Left lung (tissue), 10 donors: ENCODE measurements around the gene PCNT. TPM values are rescaled to one million over a fixed set of nuclear protein-coding genes. Genes with fewer than 3 reads are reported as not detected.

ENCODE experiments used
- ATAC-seq: fragments of 200-7000 bp; cut with Tn5 transposase; one replicate; pipeline ENCODE4 v1.9.1; 2020; ENCODE audit warnings: moderate library complexity
- DNase-seq, 4 donors: peaks; one replicate each; pipeline ENCODE4 v3.0.0-alpha.2; 2013 to 2020
- H3K27ac ChIP-seq, 2 donors: fragments of 200-600 bp; sonication (generic) in 1 of 2; one replicate each; pipeline versions ENCODE4 v1.5.0 to v1.8.0; 2020 to 2021
- H3K27me3 ChIP-seq, 2 donors: fragments of 200-600 bp; sonication (generic) in 1 of 2; one replicate each; pipeline versions ENCODE4 v1.5.0 to v1.8.0; 2020 to 2021
- H3K36me3 ChIP-seq, 2 donors: fragments of 200-600 bp; sonication (generic) in 1 of 2; one replicate each; pipeline versions ENCODE4 v1.5.0 to v1.8.0; 2020 to 2021
- H3K4me1 ChIP-seq, 2 donors: fragments of 200-600 bp; one replicate each; pipeline ENCODE4 v1.8.0; 2021
- H3K4me3 ChIP-seq, 2 donors: fragments of 200-600 bp; sonication (generic) in 1 of 2; one replicate each; pipeline versions ENCODE4 v1.5.0 to v1.8.0; 2020 to 2021; ENCODE audit warnings: mild to moderate bottlenecking in 1 of 2
- H3K9me3 ChIP-seq, 2 donors: fragments of 200-600 bp; sonication (generic) in 1 of 2; one replicate each; pipeline versions ENCODE4 v1.5.0 to v1.8.0; 2020 to 2021
- intact Hi-C, 2 donors: fragments of 100-400 bp; cut with DNase I; formaldehyde crosslinking; loops; one replicate each; pipeline versions ENCODE4 v1.11.2 to v1.14.2; 2022
- polyA plus RNA-seq, 6 donors: library from polyadenylated mRNA; unstranded; fragments of 120-200 nt; gene quantifications; one replicate each; pipeline ENCODE4 v1.2.1, GENCODE V29; 2013; ENCODE audit not compliant: insufficient read length in 6 of 6
- total RNA-seq, 2 donors: library from RNA; stranded (reverse); fragmentation: NEBNext Ultra II Directional; extraction: Animal tissue kit (Norgen Biotek cat#: 25700); gene quantifications; one replicate each; pipeline ENCODE4 v1.2.1, GENCODE V29; 2021
- TF ChIP-seq, protein P1 (sequence below), 2 donors: fragments of 200-600 bp; sonication (generic) in 1 of 2; IDR thresholded peaks; one replicate each; pipeline versions ENCODE4 v1.5.0 to v1.8.0; 2021; ENCODE audit warnings: antibody characterized with exemption in 2 of 2
- donor health status: DM: no; HTN: yes; CAD: no.
- donor health status: DM: no; HTN: no; CAD: no.

The PCNT gene
- total and polyA plus RNA-seq, 8 donors = 25.7 to 35.4 (median 32.4) TPM

DNA sequence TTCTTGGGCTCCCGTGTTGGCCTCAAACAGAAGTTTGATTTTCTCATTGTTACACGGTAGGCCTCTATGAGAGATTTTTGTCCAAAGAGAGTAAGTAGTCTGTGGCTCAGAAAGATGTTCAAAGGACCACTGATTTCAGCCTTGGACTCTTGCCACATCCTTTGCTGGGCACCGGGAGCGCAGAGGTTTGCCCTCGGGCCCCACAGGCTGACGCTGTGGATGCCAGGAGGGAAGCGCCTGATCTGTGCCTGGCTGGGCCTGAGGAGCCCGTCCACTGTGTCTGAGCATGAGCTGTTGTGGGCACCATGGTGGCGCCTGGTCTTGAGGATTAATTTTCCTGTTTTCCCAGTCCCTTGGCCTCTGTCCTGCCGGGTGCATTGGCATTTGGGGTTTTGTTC is 52.3 kb downstream of the PCNT start:
- Histone ChIP-seq H3K27me3 (no peaks in the 10 kb centered on the region), H3K9me3 (no peaks in the 10 kb centered on the region), H3K36me3 (peaks cover 0 to 53% of the 10 kb centered on the region in 2 donors), H3K4me3 (no peak overlapping the region), H3K27ac (no peak overlapping the region), H3K4me1 (no peaks in the 10 kb centered on the region)
- TF ChIP-seq, protein P1, sequence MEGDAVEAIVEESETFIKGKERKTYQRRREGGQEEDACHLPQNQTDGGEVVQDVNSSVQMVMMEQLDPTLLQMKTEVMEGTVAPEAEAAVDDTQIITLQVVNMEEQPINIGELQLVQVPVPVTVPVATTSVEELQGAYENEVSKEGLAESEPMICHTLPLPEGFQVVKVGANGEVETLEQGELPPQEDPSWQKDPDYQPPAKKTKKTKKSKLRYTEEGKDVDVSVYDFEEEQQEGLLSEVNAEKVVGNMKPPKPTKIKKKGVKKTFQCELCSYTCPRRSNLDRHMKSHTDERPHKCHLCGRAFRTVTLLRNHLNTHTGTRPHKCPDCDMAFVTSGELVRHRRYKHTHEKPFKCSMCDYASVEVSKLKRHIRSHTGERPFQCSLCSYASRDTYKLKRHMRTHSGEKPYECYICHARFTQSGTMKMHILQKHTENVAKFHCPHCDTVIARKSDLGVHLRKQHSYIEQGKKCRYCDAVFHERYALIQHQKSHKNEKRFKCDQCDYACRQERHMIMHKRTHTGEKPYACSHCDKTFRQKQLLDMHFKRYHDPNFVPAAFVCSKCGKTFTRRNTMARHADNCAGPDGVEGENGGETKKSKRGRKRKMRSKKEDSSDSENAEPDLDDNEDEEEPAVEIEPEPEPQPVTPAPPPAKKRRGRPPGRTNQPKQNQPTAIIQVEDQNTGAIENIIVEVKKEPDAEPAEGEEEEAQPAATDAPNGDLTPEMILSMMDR (IDR thresholded peaks at IDR 0.05) = no peak
- ATAC-seq = no peak
- peak in 1 of 4 donors; percentile 35 for DNase-seq
- intact Hi-C loops = no loop called here

DNA sequence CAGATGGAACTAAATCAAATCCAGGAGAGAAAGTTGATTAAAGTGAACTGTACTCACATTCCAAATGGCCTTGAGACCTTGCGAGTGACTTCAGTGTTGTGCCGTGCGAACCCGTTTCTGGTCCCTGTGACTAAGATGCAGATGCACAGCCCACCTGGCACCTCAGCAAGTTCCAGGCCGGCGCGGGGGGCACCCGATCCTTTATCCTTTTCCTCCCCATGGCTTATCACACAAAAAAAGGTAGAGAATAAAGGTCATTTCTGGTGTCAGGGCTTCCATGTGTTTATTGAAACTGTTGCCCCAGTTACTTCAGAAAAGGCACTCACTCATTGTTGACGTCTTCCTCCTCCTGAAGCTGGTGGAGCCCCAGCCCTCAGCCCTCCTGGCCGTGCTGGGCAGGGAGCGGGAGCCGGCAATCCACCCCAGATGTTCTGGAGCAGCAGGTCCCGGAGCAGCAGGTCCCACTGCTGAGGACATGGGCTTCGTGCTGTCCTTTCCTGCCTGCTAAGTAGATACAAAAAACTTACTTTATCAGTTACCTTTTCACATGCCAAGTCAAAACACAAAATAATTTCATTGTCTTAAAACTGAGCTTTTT is 53.0 kb downstream of the PCNT start:
- intact Hi-C loops = no loop called here
- Histone ChIP-seq H3K27me3 (no peaks in the 10 kb centered on the region), H3K4me3 (no peak overlapping the region), H3K4me1 (no peaks in the 10 kb centered on the region), H3K9me3 (no peaks in the 10 kb centered on the region), H3K27ac (no peak overlapping the region), H3K36me3 (peaks cover 0 to 52% of the 10 kb centered on the region in 2 donors)
- ATAC-seq (no peak), DNase-seq (peak in 1 of 4 donors; percentile 59)
- TF ChIP-seq, protein P1 (IDR thresholded peaks at IDR 0.05) = no peak

DNA sequence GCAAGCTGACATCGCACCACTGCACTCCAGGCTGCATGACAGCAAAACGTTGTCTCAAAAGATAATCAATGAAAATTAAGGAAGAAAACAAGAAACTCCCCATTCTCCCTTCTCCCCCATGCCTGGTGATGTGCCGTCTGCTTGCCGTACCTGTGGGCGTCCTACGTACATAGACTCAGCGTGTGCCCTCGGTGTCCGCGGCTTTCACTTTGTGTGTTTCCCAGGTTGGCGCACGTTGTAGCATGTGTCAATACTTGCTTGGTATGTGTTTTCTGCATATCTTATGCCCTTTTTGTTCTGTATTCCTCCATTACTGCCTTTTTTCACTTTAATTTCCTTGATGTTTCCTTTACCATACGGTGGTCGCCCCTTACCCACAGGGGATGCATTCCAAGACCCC is 53.8 kb downstream of the PCNT start:
- ATAC-seq = no peak
- intact Hi-C loops = no loop called here
- peak in 1 of 4 donors; percentile 43 for DNase-seq
- H3K4me3 ChIP-seq = no peak overlapping the region
- H3K9me3 ChIP-seq = no peaks in the 10 kb centered on the region
- H3K27ac ChIP-seq = no peak overlapping the region
- H3K4me1 ChIP-seq = no peaks in the 10 kb centered on the region
- no peaks in the 10 kb centered on the region for H3K27me3 ChIP-seq
- H3K36me3 ChIP-seq = peaks cover 0 to 53% of the 10 kb centered on the region in 2 donors
- TF ChIP-seq, protein P1 (IDR thresholded peaks at IDR 0.05) = no peak

DNA sequence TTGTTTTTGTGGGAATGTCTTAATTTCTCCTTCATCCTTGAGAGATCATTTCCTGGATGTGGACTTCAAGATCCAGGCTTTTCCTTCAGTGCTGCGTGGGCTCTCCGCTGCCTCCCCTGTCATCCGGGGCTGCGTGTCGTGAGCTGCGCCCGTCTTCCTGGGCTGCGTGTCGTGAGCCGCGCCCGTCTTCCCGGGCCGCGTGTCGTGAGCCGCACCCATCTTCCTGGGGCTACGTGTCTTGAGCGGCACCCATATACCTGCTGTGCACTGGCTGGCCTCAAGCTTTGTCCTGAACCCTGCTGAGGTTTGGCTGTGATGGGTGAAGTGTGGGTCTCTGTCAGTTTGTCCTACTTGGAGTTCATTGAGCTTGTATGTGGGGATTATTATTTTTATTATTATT is 55.1 kb downstream of the PCNT start:
- TF ChIP-seq, protein P1 (IDR thresholded peaks at IDR 0.05) = no peak
- Histone ChIP-seq H3K27ac (no peak overlapping the region), H3K4me3 (no peak overlapping the region), H3K36me3 (peaks cover 0 to 53% of the 10 kb centered on the region in 2 donors), H3K9me3 (no peaks in the 10 kb centered on the region), H3K4me1 (no peaks in the 10 kb centered on the region), H3K27me3 (no peaks in the 10 kb centered on the region)
- intact Hi-C loops = no loop called here
- ATAC-seq (no peak), DNase-seq (peak in 1 of 4 donors; percentile 53)

DNA sequence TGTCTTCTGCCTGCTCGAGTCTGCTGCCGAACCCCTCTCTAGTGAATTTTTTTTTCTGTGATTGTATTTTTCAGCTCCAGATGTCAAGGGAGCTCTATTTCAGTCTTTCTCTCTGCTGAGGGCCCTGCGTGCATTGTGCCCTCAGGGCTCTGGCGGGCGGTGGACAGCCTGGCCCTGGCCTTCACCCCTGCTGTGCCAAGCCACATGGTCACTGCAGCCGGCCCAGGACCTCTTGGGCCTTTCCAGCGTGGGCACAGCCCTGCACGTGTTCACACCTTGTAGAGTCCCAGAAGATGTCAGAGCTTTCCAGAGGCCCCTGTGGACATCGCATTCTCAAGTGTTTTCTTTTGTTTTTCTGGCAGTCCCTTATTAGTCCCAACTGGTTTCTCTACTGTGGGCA is 55.7 kb downstream of the PCNT start:
- no peaks in the 10 kb centered on the region for H3K27me3 ChIP-seq
- peaks cover 0 to 53% of the 10 kb centered on the region in 2 donors for H3K36me3 ChIP-seq
- ATAC-seq (no peak), DNase-seq (peak in 1 of 4 donors; percentile 27)
- intact Hi-C loops = no loop called here
- H3K4me1 ChIP-seq = no peaks in the 10 kb centered on the region
- H3K27ac ChIP-seq = no peak overlapping the region
- TF ChIP-seq, protein P1 (IDR thresholded peaks at IDR 0.05) = no peak
- no peaks in the 10 kb centered on the region for H3K9me3 ChIP-seq
- no peak overlapping the region for H3K4me3 ChIP-seq
